Measurements from ENCODE around the gene P2RY6.

DNA sequence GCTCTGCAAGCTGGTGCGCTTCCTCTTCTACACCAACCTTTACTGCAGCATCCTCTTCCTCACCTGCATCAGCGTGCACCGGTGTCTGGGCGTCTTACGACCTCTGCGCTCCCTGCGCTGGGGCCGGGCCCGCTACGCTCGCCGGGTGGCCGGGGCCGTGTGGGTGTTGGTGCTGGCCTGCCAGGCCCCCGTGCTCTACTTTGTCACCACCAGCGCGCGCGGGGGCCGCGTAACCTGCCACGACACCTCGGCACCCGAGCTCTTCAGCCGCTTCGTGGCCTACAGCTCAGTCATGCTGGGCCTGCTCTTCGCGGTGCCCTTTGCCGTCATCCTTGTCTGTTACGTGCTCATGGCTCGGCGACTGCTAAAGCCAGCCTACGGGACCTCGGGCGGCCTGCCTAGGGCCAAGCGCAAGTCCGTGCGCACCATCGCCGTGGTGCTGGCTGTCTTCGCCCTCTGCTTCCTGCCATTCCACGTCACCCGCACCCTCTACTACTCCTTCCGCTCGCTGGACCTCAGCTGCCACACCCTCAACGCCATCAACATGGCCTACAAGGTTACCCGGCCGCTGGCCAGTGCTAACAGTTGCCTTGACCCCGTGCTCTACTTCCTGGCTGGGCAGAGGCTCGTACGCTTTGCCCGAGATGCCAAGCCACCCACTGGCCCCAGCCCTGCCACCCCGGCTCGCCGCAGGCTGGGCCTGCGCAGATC lies 37.5 kb upstream of the P2RY6 start:
- TF ChIP-seq, protein P1, sequence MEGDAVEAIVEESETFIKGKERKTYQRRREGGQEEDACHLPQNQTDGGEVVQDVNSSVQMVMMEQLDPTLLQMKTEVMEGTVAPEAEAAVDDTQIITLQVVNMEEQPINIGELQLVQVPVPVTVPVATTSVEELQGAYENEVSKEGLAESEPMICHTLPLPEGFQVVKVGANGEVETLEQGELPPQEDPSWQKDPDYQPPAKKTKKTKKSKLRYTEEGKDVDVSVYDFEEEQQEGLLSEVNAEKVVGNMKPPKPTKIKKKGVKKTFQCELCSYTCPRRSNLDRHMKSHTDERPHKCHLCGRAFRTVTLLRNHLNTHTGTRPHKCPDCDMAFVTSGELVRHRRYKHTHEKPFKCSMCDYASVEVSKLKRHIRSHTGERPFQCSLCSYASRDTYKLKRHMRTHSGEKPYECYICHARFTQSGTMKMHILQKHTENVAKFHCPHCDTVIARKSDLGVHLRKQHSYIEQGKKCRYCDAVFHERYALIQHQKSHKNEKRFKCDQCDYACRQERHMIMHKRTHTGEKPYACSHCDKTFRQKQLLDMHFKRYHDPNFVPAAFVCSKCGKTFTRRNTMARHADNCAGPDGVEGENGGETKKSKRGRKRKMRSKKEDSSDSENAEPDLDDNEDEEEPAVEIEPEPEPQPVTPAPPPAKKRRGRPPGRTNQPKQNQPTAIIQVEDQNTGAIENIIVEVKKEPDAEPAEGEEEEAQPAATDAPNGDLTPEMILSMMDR (IDR thresholded peaks at IDR 0.05) = no peak
- TF ChIP-seq ZFX (IDR thresholded peaks at IDR 0.05; ENCODE audit: borderline replicate concordance) = no peak
